Neural cell (in vitro differentiated cells): ENCODE data around the gene MYOG.

Source experiments
- EP300 ChIP-seq: fragments of 450-650 bp; conservative IDR thresholded peaks from 2 replicates; pipeline ENCODE4 v1.6.1; 2014; ENCODE audit warnings: antibody characterized with exemption, mild to moderate bottlenecking, moderate library complexity; ENCODE audit not compliant: poor library complexity, severe bottlenecking
- EZH2 ChIP-seq: fragments of 200-600, 300-800 bp; shearing (Covaris generic), sonication (generic); IDR thresholded peaks from 2 replicates; pipeline ENCODE4 v1.6.1; 2014; ENCODE audit warnings: antibody characterized with exemption, low read length, borderline replicate concordance, mild to moderate bottlenecking; ENCODE audit not compliant: insufficient read depth, poor library complexity, severe bottlenecking
- MXI1 ChIP-seq: fragments of 450-650 bp; conservative IDR thresholded peaks from 2 replicates; pipeline ENCODE4 v1.6.1; 2014; ENCODE audit warnings: antibody characterized with exemption, mild to moderate bottlenecking; ENCODE audit not compliant: poor library complexity, severe bottlenecking
- POLR2AphosphoS5 ChIP-seq: IDR thresholded peaks from 2 replicates; pipeline ENCODE4 v1.6.1; 2012
- SMC3 ChIP-seq: fragments of 450-650 bp; conservative IDR thresholded peaks from 2 replicates; pipeline ENCODE4 v1.6.1; 2014; ENCODE audit warnings: antibody characterized with exemption, mild to moderate bottlenecking, moderate library complexity; ENCODE audit not compliant: poor library complexity
- TAF1 ChIP-seq: IDR thresholded peaks from 2 replicates; pipeline ENCODE4 v1.6.1; 2012; ENCODE audit warnings: low read depth
- TF ChIP-seq, protein P1 (sequence below): fragments of 450-650 bp; IDR thresholded peaks from 2 replicates; pipeline ENCODE4 v1.5.1; 2014; ENCODE audit warnings: antibody characterized with exemption, mild to moderate bottlenecking, moderate library complexity; ENCODE audit not compliant: poor library complexity, severe bottlenecking
- TF ChIP-seq, protein P2 (sequence below): IDR thresholded peaks from 2 replicates; pipeline ENCODE4 v1.6.1; 2012; ENCODE audit warnings: borderline replicate concordance

DNA sequence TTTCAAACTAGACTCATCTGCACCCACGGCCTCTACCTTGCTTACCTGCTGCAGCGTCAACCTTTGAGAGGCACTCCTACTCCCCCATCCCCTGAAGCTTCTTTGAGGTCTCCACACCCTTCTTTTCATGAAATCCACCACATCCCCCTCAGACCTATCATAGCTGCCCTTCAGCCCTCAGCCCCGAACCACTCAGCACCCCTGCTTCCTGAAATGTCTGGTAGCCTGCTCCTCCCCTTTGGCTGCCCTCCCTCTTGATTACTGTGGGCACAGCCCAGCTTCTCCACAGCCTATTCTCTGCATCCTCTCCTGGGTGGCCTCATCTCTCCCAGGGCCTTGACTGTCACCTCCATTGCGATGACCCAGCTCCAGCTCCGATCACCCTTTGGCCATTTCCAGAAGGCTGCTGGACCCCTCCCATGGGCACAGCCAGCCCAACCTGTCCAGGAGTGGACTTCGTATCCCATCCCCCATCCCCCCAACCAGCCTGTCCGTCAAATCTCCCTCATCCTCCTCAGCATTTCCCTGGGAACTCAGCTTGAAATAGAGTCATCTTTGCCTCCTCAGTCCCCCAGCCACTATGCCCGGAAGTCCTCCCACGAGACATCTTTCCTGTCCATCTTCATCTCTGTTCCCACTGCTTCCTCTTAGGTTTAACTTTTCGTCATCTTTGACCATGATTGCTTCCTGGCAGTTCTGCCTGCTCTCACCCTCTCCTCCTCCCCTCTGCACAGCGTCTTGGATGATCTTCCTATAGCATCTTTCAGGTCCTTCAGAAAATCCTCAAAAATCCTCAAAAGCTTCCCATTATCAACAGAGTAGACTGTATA is 35.6 kb upstream of the MYOG start:
- TF ChIP-seq, protein P1, sequence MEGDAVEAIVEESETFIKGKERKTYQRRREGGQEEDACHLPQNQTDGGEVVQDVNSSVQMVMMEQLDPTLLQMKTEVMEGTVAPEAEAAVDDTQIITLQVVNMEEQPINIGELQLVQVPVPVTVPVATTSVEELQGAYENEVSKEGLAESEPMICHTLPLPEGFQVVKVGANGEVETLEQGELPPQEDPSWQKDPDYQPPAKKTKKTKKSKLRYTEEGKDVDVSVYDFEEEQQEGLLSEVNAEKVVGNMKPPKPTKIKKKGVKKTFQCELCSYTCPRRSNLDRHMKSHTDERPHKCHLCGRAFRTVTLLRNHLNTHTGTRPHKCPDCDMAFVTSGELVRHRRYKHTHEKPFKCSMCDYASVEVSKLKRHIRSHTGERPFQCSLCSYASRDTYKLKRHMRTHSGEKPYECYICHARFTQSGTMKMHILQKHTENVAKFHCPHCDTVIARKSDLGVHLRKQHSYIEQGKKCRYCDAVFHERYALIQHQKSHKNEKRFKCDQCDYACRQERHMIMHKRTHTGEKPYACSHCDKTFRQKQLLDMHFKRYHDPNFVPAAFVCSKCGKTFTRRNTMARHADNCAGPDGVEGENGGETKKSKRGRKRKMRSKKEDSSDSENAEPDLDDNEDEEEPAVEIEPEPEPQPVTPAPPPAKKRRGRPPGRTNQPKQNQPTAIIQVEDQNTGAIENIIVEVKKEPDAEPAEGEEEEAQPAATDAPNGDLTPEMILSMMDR, result no peak
- TF ChIP-seq TAF1 (no peak), SMC3 (no peak), EZH2 (no peak), EP300 (no peak), POLR2AphosphoS5 (no peak), MXI1 (no peak)
- TF ChIP-seq, protein P2, sequence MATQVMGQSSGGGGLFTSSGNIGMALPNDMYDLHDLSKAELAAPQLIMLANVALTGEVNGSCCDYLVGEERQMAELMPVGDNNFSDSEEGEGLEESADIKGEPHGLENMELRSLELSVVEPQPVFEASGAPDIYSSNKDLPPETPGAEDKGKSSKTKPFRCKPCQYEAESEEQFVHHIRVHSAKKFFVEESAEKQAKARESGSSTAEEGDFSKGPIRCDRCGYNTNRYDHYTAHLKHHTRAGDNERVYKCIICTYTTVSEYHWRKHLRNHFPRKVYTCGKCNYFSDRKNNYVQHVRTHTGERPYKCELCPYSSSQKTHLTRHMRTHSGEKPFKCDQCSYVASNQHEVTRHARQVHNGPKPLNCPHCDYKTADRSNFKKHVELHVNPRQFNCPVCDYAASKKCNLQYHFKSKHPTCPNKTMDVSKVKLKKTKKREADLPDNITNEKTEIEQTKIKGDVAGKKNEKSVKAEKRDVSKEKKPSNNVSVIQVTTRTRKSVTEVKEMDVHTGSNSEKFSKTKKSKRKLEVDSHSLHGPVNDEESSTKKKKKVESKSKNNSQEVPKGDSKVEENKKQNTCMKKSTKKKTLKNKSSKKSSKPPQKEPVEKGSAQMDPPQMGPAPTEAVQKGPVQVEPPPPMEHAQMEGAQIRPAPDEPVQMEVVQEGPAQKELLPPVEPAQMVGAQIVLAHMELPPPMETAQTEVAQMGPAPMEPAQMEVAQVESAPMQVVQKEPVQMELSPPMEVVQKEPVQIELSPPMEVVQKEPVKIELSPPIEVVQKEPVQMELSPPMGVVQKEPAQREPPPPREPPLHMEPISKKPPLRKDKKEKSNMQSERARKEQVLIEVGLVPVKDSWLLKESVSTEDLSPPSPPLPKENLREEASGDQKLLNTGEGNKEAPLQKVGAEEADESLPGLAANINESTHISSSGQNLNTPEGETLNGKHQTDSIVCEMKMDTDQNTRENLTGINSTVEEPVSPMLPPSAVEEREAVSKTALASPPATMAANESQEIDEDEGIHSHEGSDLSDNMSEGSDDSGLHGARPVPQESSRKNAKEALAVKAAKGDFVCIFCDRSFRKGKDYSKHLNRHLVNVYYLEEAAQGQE, result no peak
